HL-60/S4 treated with retinoic acid at 250 ng/mL for 4 days and 3 days (cell line): ENCODE data around the gene CHRNE.
"Not testable (repeated sequence)": the region's sequence is repeated elsewhere in the genome, so short reads cannot be mapped to it uniquely, and the experiment has no call there.

ENCODE experiments used
- in situ Hi-C: fragments of 300-500 bp; cut with MboI; formaldehyde crosslinking; loops from 2 replicates; pipeline ENCODE4 v1.7.0; 2022; ENCODE audit warnings: low sequenced_read_pairs

CHRNE gene

DNA sequence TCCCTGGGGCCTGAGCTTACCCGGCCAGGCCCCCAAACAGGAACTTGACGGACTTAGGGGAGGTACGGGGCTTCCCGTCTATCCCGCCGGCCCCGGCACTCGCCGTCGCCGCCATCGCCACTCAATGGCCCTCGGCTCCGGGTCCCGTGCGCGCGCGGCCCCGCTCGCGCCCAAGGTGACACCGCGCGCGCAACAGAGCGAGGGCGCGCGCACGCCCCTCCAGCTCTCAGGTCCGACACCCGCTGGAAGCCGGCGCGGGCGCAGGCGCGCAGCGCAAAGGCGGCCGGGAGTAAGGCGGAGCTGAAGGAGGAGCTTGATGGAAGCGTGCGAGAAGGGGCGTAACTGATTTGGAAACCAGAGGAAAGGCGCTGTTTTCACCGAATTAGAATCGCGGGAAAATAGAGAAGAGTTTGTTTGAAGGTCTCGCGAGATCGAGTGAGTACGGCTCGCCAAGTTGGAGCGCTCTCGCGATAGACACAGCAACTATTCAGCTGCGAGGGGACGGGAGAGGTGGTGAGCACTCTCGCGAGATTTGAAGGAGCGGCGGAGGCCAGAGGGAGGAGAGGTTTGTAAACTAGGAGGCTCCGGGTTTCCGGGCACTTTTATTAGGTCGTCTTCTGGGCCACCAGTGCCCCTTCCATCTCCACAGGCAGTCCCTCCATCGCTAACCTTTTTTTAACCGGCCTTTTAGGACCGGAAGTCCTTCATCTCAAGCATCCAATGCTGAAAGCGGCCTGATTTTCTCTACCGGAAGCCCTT is 37.1 kb upstream of the CHRNE start, which contains the start of the genes RNF167 and SLC25A11:
TSS of gene RNF167 (plus strand) at position 473 of the 759 bp plus-strand sequence. CDS start 642 bp downstream, outside the sequence.
TSS of gene SLC25A11 (minus strand) at position 251 of the 759 bp plus-strand sequence. CDS start at position 115, 136 bp downstream.
- in situ Hi-C loops: no loop called here

DNA sequence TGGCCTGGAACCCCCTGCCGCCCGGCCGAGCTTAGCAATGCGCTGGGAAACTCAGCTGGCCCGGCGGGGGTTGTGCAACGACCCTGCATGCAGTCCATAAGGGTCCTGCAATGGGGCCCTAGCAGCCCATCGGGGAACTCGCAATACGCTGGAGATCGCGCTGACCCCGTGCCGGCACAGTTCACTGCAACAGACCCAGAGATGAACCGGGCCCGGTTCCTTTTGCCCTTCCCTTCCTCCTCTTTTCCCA is 36.6 kb upstream of the CHRNE start:
- in situ Hi-C loops: no loop called here

DNA sequence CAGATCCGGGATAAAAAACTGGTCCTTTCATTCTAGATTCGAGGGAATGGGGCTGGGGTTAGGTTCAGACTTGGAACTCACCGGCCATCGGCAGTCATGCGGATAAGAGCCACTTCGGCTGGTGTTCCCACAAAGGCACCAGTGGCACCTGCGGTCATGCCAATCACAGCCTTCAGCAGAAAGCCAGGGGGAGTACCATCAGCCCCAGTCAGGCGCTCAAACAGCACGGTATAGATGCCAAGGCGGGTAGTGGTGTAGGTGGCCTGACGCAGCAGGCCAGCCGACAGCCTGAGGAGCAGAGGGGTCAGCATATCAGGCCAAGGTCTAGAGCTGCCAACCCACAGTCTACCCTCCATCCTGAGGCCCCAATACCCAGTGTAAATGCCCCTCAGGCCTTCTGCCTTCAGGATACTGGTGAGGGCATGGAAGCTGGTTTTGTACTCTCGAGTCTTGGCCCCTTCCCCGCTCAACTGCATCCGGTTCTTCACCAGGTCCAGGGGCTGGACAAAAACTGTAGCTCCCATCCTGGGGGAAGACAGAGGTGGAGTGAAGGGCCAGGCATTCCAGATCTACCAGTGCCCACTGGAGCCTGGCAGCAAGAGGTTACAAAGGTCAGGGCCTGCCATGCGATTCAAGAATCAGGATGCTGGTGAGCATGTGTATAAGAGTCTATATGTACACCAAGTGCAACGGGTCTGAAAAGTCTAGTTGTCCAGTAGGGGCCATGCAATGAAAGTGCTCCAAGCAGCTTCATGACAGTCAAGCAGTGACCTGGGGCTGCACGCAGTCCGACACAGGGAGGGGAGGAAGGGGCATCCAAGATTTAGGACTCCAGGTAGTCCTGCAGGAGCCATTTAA is 36.0 kb upstream of the CHRNE start:
- in situ Hi-C loops: no loop called here

DNA sequence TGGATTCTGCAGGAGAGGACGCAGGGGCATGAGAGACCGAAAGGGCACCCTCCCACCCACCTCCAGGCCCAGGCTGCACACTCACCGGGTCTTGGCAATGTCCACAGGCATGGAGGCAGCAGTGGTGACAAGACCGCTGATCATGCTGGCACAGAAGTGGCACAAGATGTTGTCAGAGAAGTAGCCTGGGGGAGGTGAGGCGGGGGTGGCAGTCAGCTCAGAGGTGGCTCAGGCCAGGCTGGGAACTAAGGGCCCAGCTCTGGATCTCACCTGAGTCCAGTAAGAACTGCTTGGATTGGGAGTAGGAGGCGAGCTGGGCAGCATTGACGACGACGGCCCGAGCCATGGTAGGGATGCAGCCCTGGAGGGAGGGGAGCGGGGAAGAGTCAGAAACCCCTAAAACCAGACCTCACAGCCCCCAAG is 35.2 kb upstream of the CHRNE start:
- in situ Hi-C loops: no loop called here

DNA sequence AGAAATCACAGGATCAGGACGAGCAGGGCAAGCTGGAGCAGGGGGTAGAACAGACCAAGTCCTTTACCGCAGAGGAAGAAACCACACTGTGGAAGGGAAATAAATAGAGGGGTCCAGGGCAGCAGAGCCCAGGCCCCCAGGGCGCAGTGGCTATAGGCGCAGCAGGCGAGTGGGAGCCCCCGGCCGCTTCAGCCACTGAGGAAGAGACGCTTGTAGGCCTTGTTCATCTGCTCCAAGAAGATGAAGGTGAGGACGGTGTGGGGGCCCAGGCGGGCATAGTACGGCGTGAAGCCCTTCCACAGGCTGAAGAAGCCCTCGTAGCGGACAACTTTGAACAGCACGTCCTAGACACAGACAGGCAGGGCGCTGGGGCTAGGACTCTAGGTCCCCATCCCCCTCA is 34.7 kb upstream of the CHRNE start:
- in situ Hi-C loops: no loop called here

DNA sequence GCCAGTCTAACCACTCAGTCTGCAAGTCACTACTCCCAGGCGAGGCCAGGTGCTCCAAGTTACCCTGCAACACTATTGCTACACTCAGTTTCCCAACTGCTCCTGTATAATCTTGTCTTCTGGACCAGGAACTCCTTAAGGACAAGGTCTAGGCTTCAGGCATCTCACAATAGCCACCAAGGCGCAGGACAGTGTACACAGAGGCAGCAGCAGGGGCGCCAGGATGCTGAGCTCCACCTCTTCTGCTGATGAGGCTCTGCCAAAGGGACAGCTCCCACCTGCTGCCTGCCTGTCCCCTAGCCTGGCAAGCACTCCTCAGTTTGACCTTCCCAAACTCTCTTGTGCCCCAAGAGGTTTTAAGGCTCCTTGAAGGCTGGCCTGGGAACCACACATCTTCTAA is 33.5 kb upstream of the CHRNE start:
- in situ Hi-C loops: no loop called here

DNA sequence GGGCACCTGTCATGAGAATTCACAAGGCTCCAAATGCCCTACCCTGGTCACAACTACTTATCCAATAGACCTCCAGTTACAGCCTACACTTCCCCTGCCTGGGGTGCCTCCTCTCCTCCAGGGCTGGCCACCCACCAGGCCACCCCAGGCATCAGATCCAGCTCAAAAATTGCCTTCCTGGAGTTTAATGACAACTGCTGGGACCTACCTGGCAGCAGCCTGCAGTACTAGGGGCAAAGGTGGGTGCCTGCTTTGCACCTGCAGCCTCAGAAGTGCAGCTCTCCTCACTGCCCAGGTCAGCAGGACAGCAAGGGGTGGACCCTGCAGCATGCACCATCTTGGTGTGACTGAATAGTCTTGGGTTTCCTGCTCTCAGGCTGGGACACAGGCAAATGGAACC is 32.8 kb upstream of the CHRNE start:
- in situ Hi-C loops: no loop called here

DNA sequence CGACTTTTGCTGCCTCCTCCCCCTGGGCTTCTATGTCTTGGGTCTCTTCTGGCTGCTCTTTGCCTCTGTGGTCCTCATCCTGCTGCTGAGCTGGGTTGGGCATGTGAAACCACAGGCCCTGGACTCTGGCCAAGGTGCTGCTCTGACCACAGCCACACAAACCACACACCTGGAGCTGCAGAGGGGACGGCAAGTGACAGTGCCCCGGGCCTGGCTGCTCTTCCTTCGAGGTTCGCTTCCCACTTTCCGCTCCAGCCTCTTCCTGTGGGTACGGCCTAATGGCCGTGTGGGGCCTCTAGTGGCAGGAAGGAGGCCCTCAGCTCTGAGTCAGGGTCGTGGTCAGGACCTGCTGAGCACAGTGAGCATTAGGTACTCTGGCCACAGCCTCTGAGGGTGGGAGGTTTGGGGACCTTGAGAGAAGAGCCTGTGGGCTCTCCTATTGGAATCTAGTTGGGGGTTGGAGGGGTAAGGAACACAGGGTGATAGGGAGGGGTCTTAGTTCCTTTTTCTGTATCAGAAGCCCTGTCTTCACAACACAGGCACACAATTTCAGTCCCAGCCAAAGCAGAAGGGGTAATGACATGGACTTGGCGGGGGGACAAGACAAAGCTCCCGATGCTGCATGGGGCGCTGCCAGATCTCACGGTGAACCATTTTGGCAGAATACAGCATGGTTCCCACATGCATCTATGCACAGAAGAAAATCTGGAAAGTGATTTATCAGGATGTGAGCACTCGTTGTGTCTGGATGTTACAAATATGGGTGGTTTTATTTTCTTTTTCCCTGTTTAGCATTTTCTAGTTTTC is 31.5 kb upstream of the CHRNE start:
- in situ Hi-C loops: no loop called here

DNA sequence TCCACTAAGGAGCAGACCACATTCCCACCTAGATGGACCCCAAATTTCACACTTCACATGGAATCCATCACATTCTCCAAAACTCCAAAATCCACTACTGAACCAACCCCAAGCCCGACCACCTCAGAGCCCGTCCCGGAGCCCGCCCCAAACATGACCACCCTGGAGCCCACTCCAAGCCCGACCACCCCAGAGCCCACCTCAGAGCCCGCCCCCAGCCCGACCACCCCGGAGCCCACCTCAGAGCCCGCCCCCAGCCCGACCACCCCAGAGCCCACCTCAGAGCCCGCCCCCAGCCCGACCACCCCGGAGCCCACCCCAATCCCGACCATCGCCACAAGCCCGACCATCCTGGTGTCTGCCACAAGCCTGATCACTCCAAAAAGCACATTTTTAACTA is 30.7 kb upstream of the CHRNE start:
- in situ Hi-C loops: no loop called here

DNA sequence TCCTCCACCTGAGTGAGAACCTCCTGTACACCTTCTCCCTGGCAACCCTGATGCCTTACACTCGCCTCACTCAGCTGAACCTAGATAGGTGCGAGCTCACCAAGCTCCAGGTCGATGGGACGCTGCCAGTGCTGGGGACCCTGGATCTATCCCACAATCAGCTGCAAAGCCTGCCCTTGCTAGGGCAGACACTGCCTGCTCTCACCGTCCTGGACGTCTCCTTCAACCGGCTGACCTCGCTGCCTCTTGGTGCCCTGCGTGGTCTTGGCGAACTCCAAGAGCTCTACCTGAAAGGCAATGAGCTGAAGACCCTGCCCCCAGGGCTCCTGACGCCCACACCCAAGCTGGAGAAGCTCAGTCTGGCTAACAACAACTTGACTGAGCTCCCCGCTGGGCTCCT is 29.9 kb upstream of the CHRNE start:
- in situ Hi-C loops: no loop called here

DNA sequence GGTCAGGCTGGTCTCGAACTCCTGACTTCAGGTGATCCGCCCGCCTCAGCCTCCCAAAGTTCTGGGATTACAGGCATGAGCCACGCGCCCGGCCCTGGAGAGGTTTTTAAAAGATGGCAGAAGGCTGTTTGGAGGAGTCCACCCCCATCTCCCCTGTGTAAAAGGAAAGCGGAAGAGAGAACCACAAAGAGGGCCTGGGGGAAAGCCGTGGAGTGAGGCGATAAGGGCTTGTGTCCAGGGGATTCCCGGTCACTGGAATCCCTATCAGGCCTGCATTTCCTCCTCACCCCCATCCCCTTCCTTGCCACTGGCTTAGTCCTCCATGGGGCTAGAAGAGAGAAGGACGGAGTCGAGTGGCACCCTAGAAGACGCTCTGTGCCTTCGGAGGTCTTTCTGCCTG is 29.1 kb upstream of the CHRNE start, which contains the start of gene GP1BA:
TSS of gene GP1BA (plus strand) at position 315 of the 400 bp plus-strand sequence. CDS start 328 bp downstream, outside the sequence.
- in situ Hi-C loops: no loop called here

DNA sequence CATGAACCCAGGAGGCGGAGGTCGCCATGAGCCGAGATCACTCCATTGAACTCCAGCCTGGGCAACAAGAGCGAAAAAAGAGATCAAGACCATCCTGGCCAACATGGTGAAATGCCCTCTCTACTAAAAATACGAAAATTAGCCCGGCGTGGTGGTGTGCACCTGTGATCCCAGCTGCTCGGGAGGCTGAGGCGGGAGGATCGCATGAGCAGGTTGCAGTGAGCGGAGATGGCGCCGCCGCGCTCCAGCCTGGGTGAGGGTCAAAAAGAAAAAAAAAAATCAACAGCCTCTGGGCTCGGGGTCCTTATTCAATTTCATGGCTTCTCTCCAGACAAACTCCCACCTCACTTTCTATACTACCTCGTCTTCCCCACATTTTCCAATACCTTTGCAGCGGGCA is 26.0 kb upstream of the CHRNE start:
- in situ Hi-C loops: no loop called here

DNA sequence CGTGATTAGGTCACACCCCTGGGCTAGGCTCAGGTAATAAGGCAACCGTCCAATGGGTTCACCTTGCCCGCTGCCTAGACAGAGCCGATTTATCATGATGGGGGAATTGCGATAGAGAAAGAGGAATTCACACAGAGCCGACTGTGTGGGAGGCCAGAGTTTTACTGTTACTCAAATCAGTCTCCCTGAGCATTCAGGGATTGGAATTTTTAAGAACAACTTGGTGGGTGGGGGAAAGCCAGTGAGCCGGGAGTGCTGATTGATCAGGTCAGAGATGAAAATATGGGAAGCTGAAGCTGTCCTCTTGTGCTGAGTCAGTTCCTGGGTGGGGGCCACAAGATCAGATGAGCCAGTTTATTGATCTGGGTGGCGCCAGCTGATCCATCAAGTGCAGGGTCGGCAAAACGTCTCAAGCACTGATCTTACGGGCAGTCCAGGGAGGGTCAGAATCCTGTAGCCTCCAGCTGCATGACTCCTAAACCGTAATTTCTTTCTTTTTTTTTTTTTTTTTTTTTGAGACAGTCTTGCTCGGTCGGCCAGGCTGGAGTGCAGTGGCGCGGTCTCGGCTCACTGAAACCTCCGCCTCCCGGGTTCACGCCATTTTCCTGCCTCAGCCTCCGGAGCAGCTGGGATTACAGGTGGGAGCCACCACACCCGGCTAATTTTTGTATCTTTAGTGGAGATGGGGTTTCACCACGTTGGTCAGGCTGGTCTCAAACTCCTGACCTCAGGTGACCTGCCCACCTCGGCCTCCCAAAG is 23.9 kb upstream of the CHRNE start:
- in situ Hi-C loops: not testable (repeated sequence)

DNA sequence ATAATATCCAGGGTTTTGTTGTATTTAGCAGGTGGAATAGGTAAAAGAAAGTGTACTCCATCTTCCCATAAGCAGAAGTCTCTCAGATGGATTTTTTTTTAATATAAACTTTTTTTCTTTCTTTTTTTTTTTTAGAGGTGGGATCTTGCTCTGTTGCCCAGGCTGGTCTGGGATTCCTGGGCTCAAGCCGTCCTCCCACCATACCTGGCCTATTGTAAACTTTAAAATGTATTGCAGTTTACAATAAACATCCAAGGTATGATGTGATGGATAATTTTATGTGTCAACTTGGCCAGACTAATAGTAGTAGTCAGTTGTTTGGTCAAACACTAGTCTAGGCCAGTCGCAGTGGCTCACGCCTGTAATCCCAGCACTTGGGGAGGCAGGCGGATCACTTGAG is 18.4 kb upstream of the CHRNE start:
- in situ Hi-C loops: no loop called here

DNA sequence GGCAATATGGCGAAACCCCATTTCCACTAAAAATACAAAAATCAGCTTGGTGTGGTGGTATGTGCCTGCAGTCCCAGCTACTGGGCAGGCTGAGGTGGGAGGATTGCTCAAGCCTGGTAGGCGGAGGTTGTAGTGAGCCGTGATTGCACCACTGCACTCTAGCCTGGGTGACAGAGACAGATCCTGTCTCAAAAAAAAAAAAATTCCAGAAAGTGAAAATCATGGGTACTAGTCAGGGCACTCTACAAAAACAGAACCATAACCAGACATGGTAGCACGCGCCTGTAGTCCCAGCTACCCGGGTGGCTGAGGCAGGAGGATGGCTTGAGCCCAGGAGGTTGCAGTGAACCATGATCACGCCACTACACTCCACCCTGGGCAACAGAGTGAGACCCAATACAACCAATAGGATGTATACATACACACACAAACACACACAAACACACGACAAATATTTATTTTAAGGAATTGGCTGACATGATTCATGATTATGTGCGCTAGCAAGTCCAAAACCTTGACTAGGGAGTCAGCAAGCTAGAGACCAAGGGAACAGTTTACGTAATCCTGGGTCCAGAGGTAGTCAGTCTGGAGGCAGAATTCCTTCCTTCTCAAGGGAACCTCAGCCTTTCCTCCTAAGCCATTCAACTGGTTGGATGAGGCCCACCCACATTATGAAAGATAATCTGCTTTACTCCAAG is 17.6 kb upstream of the CHRNE start:
- in situ Hi-C loops: no loop called here

DNA sequence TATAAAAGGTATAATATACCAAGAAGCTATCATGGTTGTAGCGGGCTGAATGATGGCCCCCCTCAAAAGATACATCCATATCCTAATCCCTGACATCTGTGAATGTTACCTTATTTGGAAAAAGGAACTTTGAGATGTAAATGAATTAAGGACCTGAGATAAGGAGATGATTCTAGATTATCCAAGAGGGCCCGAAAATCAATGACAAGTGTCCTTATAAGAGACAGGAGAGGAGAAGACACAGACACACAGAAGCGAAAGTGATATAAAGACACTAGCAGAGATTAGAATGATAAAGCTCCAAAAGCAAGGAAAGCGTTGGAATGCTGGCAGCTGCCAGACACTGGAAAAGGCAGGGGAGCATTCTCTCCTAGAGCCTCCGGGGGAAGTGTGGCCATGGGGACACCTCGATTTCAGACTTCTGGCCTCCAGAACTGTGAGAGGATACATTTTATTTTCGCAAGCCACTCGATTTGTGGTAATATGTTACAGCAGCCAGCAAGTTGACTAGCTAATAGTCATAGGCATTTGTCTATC is 16.7 kb upstream of the CHRNE start:
- in situ Hi-C loops: no loop called here

DNA sequence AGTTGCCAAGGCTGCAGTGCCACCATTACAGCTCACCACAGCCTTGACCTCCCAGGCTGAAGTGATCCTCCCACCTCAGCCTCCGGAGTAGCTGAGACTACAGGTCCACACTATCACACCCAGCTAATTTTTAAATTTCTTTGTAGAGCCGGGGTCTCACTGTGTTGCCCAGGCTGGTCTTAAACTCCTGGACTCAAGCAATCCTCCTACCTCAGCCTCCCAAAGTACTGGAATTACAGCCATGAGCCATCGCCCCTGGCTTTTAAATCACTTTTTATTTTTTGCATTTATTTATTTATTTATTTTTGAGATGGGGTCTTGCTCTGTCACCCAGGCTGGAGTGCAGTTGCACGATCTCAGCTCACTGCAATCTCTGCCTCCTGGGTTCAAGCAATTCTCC is 11.7 kb upstream of the CHRNE start:
- in situ Hi-C loops: not testable (repeated sequence)

DNA sequence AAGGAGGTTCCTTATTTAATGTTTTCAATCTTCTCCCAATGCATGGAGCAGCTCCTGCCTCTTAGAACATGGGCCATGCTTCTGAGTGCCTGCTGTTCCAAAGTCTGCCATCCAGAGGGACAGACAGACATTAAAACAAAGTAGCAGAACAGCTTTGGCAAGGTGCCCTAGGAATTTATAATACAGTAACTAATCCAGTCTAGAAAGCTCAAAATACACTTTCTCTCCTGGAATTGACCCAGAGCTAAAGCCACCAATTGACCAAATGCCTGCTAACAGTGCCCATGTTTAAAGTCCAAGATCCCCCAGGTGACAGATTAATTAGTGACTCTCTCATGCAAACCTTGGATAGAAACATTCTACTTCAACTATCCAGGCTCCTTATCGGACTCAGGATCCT is 11.1 kb upstream of the CHRNE start:
- in situ Hi-C loops: no loop called here

DNA sequence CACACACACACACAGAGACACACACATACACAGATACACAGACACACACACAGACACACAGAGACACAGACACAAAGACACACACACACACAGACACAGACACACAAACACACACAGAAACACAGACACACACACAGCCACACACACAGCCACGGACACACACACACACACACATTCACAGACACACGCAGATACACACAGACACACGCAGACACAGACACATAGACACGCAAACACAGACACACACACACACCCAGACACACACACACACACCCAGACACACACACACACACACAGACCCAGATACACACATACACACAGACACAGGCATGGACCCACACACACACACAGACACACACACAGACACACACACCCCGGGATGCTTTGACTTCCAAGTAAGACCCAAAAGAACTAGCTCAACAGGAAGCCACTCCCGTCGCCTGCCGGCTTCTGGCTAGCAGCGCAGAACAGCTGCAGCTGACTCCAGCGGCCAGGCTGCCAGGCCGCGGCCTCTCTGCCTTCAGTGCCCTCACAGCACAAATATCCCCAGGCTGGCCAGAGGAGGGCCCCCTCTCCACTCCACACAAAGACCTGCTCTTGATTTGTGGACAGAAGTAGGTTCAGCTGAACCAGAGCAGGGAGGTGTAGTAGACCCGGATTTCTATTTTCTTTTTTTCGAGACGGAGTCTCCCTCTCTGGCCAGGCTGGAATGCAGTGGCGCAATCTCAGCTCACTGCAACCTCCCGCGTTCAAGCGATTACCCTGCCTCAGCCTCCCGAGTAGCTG is 6.0 kb upstream of the CHRNE start:
- in situ Hi-C loops: no loop called here
